Stomach (tissue), 4 donors: ENCODE results near the gene LAGE3.

ENCODE experiments used
- POLR2A ChIP-seq, 4 donors: fragments of 450-650 bp; IDR thresholded peaks; one replicate each; pipeline ENCODE4 v1.6.1; 2016; ENCODE audit warnings: antibody characterized with exemption in 4 of 4, control low read depth in 2 of 4, mild to moderate bottlenecking in 1 of 4, moderate library complexity in 1 of 4
- TF ChIP-seq, protein P1 (sequence below), 7 experiments: fragments of 450-650 bp in 4 of 7; fragments of 200-600 bp in 3 of 7; sonication (generic) in 3 of 7; IDR thresholded peaks; one replicate each; pipeline ENCODE4 v1.5.1; 2016 to 2019; ENCODE audit warnings: antibody characterized with exemption in 7 of 7, control low read depth in 2 of 7, mild to moderate bottlenecking in 1 of 7

DNA sequence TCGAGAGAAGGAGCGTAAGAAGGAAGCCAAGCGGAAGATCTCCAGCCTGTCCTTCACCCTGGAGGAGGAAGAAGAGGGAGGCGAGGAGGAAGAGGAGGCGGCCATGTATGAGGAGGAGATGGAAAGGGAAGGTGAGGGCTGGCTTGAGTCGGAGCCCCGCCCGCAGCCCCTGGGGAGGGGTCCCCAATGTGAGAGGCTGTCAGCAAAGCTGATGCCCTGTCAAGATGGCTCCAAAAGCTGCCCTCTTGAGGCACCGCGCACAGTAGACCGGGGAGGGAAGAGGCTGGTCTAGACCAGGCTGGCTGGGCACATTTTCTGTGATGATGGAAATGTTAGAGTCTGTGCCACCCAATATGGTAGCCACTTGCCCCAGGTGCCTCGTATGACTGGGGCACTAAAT, 32.7 kb downstream of the LAGE3 start:
- TF ChIP-seq, protein P1, sequence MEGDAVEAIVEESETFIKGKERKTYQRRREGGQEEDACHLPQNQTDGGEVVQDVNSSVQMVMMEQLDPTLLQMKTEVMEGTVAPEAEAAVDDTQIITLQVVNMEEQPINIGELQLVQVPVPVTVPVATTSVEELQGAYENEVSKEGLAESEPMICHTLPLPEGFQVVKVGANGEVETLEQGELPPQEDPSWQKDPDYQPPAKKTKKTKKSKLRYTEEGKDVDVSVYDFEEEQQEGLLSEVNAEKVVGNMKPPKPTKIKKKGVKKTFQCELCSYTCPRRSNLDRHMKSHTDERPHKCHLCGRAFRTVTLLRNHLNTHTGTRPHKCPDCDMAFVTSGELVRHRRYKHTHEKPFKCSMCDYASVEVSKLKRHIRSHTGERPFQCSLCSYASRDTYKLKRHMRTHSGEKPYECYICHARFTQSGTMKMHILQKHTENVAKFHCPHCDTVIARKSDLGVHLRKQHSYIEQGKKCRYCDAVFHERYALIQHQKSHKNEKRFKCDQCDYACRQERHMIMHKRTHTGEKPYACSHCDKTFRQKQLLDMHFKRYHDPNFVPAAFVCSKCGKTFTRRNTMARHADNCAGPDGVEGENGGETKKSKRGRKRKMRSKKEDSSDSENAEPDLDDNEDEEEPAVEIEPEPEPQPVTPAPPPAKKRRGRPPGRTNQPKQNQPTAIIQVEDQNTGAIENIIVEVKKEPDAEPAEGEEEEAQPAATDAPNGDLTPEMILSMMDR (IDR thresholded peaks at IDR 0.05): no peak
- no peak for TF ChIP-seq POLR2A (IDR thresholded peaks at IDR 0.05)
